HEK293T (cell line): ENCODE results near the gene HASPIN.

Source experiments
- CTCF ChIA-PET: fragments of 350-600 bp; formaldehyde crosslinking; extraction: SDS; loops from one replicate; lab custom pipeline; 2021; ENCODE audit warnings: antibody characterized with exemption, inconsistent platforms; lab: Yijun Ruan, JAX
- POLR2A ChIA-PET: fragments of 350-600 bp; formaldehyde crosslinking; extraction: SDS; loops from one replicate; lab custom pipeline; 2020; ENCODE audit warnings: antibody characterized with exemption, inconsistent platforms; lab: Yijun Ruan, JAX
- DNase-seq: peaks from one replicate; pipeline ENCODE4 v3.0.0; 2012; ENCODE audit warnings: mixed read lengths; ENCODE audit errors: extremely low spot score
- ARNT ChIP-seq: fragments of 450-650 bp; IDR thresholded peaks from 2 replicates; pipeline ENCODE4 v1.6.1; 2017; ENCODE audit warnings: mild to moderate bottlenecking
- BHLHE40 ChIP-seq: fragments of 450-650 bp; IDR thresholded peaks from 2 replicates; pipeline ENCODE4 v1.6.1; 2016; ENCODE audit warnings: mild to moderate bottlenecking, moderate library complexity, borderline replicate concordance
- CTBP1 ChIP-seq: fragments of 450-650 bp; IDR thresholded peaks from 2 replicates; pipeline ENCODE4 v1.6.1; 2016; ENCODE audit warnings: borderline replicate concordance
- ELF4 ChIP-seq: fragments of 450-650 bp; IDR thresholded peaks from 2 replicates; pipeline ENCODE4 v1.6.1; 2017; ENCODE audit warnings: antibody characterized with exemption
- FOXA1 ChIP-seq: fragments of 450-650 bp; IDR thresholded peaks from 2 replicates; pipeline ENCODE4 v1.6.1; 2016; ENCODE audit warnings: mild to moderate bottlenecking
- FOXK2 ChIP-seq: fragments of 450-650 bp; IDR thresholded peaks from 2 replicates; pipeline ENCODE4 v1.6.1; 2016; ENCODE audit warnings: mild to moderate bottlenecking
- FOXM1 ChIP-seq: fragments of 450-650 bp; IDR thresholded peaks from 2 replicates; pipeline ENCODE4 v1.6.1; 2017; ENCODE audit warnings: mild to moderate bottlenecking, borderline replicate concordance
- HDGF ChIP-seq: fragments of 450-650 bp; IDR thresholded peaks from 2 replicates; pipeline ENCODE4 v1.6.1; 2017; ENCODE audit warnings: antibody characterized with exemption, borderline replicate concordance
- L3MBTL2 ChIP-seq: fragments of 450-650 bp; conservative IDR thresholded peaks from 2 replicates; pipeline ENCODE4 v1.6.1; 2016; ENCODE audit warnings: mild to moderate bottlenecking
- LEF1 ChIP-seq: fragments of 450-650 bp; IDR thresholded peaks from 2 replicates; pipeline ENCODE4 v1.6.1; 2017; ENCODE audit warnings: mild to moderate bottlenecking, borderline replicate concordance
- NFRKB ChIP-seq: fragments of 450-650 bp; IDR thresholded peaks from 2 replicates; pipeline ENCODE4 v1.6.1; 2016; ENCODE audit warnings: mild to moderate bottlenecking, moderate library complexity
- PKNOX1 ChIP-seq: fragments of 450-650 bp; IDR thresholded peaks from 2 replicates; pipeline ENCODE4 v1.6.1; 2016
- SP1 ChIP-seq: fragments of 450-650 bp; IDR thresholded peaks from 2 replicates; pipeline ENCODE4 v1.6.1; 2017
- SUZ12 ChIP-seq: fragments of 450-650 bp; IDR thresholded peaks from 2 replicates; pipeline ENCODE4 v1.6.1; 2016; ENCODE audit warnings: mild to moderate bottlenecking
- TARDBP ChIP-seq: fragments of 450-650 bp; IDR thresholded peaks from 2 replicates; pipeline ENCODE4 v1.6.1; 2016
- ZNF384 ChIP-seq: fragments of 450-650 bp; IDR thresholded peaks from 2 replicates; pipeline ENCODE4 v1.6.1; 2016

The HASPIN gene

GRCh38 chr17:3712811-3713463 is 10.8 kb upstream of the HASPIN start:
- no peak for TF ChIP-seq SP1
- no peak for TF ChIP-seq ELF4
- no peak for TF ChIP-seq ZNF384
- no peak for TF ChIP-seq LEF1
- DNase-seq: no peak
- ChIA-PET POLR2A (no interaction called here), CTCF (no interaction called here)

- ChIA-PET POLR2A (interaction anchor here (0.9 kb wide), 1 partner anchor 8 kb away, joined by 4 read pairs; the partner anchor contains the start of gene HASPIN), CTCF (no interaction called here)
Observed at GRCh38 chr17:3715296-3715695, 8.4 kb upstream of the HASPIN start.

GRCh38 chr17:3718201-3718600 is 5.5 kb upstream of the HASPIN start:
- POLR2A ChIA-PET: no interaction called here
- no peak for TF ChIP-seq BHLHE40
- CTCF ChIA-PET: no interaction called here
- no peak for DNase-seq

More at GRCh38 chr17:3715296-3715695, 8.4 kb upstream of the HASPIN start:
- DNase-seq: no peak
- TF ChIP-seq NFRKB (no peak), LEF1 (no peak), ZNF384 (no peak), L3MBTL2 (no peak), CTBP1 (no peak), FOXA1 (no peak)

GRCh38 chr17:3719265-3719664 is 4.4 kb upstream of the HASPIN start:
- ChIA-PET CTCF (no interaction called here), POLR2A (no interaction called here)
- no peak for DNase-seq
- TF ChIP-seq FOXM1 (no peak), SP1 (no peak), FOXK2 (no peak), BHLHE40 (no peak), ELF4 (no peak), NFRKB (no peak), ARNT (no peak), ZNF384 (no peak), FOXA1 (no peak), HDGF (no peak), PKNOX1 (no peak), CTBP1 (no peak), TARDBP (no peak)

- POLR2A ChIA-PET: interaction anchor here (0.6 to 1.5 kb wide), 9 partner anchors 8 to 122 kb away, joined by 3 to 6 read pairs (median 4); partner anchors contain the start of genes CTNS and SHPK
- CTCF ChIA-PET: interaction anchor here (0.5 to 1.9 kb wide), 3 partner anchors 15 to 287 kb away, joined by 3 to 6 read pairs (median 3); no protein-coding TSS in a partner anchor
- no peak for DNase-seq
- TF ChIP-seq BHLHE40 (no peak), ELF4 (no peak), LEF1 (no peak), NFRKB (no peak), L3MBTL2 (no peak), SP1 (no peak), ARNT (no peak), FOXM1 (no peak), FOXA1 (no peak), TARDBP (no peak)
Observed at GRCh38 chr17:3722716-3723115, 987 bp upstream of the HASPIN start.

GRCh38 chr17:3723188-3723555 is 531 bp upstream of the HASPIN start:
- ChIA-PET CTCF (interaction anchor here (0.5 to 1.9 kb wide), 2 partner anchors 15 to 57 kb away, joined by 3 to 6 read pairs; no protein-coding TSS in a partner anchor), POLR2A (interaction anchor here (0.6 to 1.5 kb wide), 14 partner anchors 8 to 123 kb away, joined by 3 to 6 read pairs (median 4); partner anchors contain the start of genes CTNS, NCBP3 and SHPK)
- DNase-seq: no peak
- TF ChIP-seq ARNT (no peak), ELF4 (no peak), LEF1 (no peak), SUZ12 (no peak), CTBP1 (no peak), NFRKB (no peak), PKNOX1 (no peak), FOXM1 (no peak)

GRCh38 chr17:3724378-3725077 is 825 bp downstream of the HASPIN start:
- no peak for DNase-seq
- ChIA-PET POLR2A (interaction anchor here (1.1 to 1.5 kb wide), 2 partner anchors 57 to 104 kb away, joined by 3 to 5 read pairs; no protein-coding TSS in a partner anchor), CTCF (interaction anchor here (2.0 kb wide), 1 partner anchor 13 kb away, joined by 5 read pairs; no protein-coding TSS in a partner anchor)
- TF ChIP-seq SP1 (no peak), SUZ12 (no peak), CTBP1 (no peak), HDGF (no peak), ARNT (no peak), LEF1 (no peak), TARDBP (no peak)
